ENCODE data around the gene ZNF474. TPM values are rescaled to one million over a fixed set of nuclear protein-coding genes. Genes with fewer than 3 reads are reported as not detected.

Gene ZNF474
- total RNA-seq, 1 experiment from 2014 or later: not detected

- TF ChIP-seq, protein P1, sequence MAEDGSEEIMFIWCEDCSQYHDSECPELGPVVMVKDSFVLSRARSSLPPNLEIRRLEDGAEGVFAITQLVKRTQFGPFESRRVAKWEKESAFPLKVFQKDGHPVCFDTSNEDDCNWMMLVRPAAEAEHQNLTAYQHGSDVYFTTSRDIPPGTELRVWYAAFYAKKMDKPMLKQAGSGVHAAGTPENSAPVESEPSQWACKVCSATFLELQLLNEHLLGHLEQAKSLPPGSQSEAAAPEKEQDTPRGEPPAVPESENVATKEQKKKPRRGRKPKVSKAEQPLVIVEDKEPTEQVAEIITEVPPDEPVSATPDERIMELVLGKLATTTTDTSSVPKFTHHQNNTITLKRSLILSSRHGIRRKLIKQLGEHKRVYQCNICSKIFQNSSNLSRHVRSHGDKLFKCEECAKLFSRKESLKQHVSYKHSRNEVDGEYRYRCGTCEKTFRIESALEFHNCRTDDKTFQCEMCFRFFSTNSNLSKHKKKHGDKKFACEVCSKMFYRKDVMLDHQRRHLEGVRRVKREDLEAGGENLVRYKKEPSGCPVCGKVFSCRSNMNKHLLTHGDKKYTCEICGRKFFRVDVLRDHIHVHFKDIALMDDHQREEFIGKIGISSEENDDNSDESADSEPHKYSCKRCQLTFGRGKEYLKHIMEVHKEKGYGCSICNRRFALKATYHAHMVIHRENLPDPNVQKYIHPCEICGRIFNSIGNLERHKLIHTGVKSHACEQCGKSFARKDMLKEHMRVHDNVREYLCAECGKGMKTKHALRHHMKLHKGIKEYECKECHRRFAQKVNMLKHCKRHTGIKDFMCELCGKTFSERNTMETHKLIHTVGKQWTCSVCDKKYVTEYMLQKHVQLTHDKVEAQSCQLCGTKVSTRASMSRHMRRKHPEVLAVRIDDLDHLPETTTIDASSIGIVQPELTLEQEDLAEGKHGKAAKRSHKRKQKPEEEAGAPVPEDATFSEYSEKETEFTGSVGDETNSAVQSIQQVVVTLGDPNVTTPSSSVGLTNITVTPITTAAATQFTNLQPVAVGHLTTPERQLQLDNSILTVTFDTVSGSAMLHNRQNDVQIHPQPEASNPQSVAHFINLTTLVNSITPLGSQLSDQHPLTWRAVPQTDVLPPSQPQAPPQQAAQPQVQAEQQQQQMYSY (CRISPR knock-in tag; IDR thresholded peaks at IDR 0.05): peak; percentile 50; the same call in 1 of the 2 replicates
Observed at GRCh38 chr5:122150215-122150614, 20.9 kb downstream of the ZNF474 start (continued).

DNA sequence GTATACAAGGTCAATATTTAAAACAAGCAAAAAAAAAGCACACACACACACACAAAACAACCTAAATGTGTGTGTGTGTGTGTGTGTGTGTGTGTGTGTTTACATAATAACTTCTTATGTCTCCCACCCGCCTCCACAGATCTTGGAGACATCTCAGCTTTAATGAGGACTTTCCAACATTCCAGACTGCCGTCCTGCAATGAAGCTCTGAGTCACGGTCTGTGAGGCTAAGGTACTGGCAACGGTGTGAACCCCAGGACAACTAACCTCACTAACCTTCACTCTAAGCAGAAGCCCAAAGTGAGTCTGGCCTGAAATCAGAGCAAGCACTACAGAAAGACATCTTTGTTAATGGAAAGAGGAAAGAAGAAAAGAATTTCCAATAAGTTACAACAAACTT, 22.3 kb downstream of the ZNF474 start:
- TF ChIP-seq CBFB (CRISPR knock-in tag; IDR thresholded peaks at IDR 0.05; ENCODE audit: low read depth): no peak
- TF ChIP-seq, protein P2, sequence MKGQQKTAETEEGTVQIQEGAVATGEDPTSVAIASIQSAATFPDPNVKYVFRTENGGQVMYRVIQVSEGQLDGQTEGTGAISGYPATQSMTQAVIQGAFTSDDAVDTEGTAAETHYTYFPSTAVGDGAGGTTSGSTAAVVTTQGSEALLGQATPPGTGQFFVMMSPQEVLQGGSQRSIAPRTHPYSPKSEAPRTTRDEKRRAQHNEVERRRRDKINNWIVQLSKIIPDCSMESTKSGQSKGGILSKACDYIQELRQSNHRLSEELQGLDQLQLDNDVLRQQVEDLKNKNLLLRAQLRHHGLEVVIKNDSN (CRISPR knock-in tag; IDR thresholded peaks at IDR 0.05): no peak
- TF ChIP-seq NR1H2 (CRISPR knock-in tag; IDR thresholded peaks at IDR 0.05): no peak
- TF ChIP-seq, protein P3, sequence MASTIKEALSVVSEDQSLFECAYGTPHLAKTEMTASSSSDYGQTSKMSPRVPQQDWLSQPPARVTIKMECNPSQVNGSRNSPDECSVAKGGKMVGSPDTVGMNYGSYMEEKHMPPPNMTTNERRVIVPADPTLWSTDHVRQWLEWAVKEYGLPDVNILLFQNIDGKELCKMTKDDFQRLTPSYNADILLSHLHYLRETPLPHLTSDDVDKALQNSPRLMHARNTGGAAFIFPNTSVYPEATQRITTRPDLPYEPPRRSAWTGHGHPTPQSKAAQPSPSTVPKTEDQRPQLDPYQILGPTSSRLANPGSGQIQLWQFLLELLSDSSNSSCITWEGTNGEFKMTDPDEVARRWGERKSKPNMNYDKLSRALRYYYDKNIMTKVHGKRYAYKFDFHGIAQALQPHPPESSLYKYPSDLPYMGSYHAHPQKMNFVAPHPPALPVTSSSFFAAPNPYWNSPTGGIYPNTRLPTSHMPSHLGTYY (CRISPR knock-in tag; IDR thresholded peaks at IDR 0.05): no peak
- ChIA-PET CTCF (interaction anchor here (1.4 to 1.6 kb wide), 2 partner anchors 50 to 60 kb away, joined by 4 to 5 read pairs; no protein-coding TSS in a partner anchor), POLR2A (no interaction called here)
- no peaks in the 10 kb centered on the region for H3K36me3 Mint-ChIP-seq
- H3K9me3 Mint-ChIP-seq: no peaks in the 10 kb centered on the region
- no peak overlapping the region for H3K27ac Mint-ChIP-seq
- no peak for ATAC-seq
- DNase-seq (ENCODE audit: low spot score): no peak
- H3K4me3 Mint-ChIP-seq: no peak overlapping the region
- H3K4me1 Mint-ChIP-seq: no peaks in the 10 kb centered on the region
- H3K27me3 Mint-ChIP-seq (ENCODE audit: low read depth): no peaks in the 10 kb centered on the region

DNA sequence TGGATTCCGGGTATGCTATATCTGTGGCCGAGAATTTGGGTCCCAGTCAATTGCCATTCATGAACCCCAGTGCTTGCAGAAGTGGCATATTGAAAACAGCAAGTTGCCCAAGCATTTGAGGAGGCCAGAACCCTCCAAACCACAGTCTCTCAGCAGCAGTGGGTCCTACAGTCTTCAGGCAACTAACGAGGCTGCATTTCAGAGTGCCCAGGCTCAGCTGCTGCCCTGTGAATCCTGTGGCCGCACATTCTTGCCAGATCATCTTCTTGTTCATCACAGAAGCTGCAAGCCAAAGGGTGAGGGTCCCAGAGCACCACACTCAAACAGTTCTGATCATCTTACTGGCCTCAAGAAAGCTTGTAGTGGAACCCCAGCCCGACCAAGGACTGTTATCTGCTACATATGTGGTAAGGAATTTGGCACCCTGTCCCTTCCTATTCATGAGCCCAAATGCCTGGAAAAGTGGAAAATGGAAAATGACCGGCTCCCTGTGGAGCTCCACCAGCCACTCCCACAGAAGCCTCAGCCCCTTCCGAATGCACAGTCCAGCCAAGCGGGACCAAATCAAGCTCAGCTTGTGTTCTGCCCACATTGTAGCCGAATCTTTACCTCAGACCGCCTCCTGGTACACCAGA, 23.0 kb downstream of the ZNF474 start:
- no peaks in the 10 kb centered on the region for H3K27me3 Mint-ChIP-seq (ENCODE audit: low read depth)
- H3K9me3 Mint-ChIP-seq: no peaks in the 10 kb centered on the region
- ATAC-seq (no peak), DNase-seq (ENCODE audit: low spot score) (no peak)
- CTCF ChIA-PET: interaction anchor here (1.4 to 1.6 kb wide), 2 partner anchors 50 to 60 kb away, joined by 4 to 5 read pairs; no protein-coding TSS in a partner anchor
- no peak overlapping the region for H3K27ac Mint-ChIP-seq
- H3K4me1 Mint-ChIP-seq: no peaks in the 10 kb centered on the region
- TF ChIP-seq, protein P4, sequence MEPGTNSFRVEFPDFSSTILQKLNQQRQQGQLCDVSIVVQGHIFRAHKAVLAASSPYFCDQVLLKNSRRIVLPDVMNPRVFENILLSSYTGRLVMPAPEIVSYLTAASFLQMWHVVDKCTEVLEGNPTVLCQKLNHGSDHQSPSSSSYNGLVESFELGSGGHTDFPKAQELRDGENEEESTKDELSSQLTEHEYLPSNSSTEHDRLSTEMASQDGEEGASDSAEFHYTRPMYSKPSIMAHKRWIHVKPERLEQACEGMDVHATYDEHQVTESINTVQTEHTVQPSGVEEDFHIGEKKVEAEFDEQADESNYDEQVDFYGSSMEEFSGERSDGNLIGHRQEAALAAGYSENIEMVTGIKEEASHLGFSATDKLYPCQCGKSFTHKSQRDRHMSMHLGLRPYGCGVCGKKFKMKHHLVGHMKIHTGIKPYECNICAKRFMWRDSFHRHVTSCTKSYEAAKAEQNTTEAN (CRISPR knock-in tag; IDR thresholded peaks at IDR 0.05): no peak
- TF ChIP-seq ZNF416 (CRISPR knock-in tag; IDR thresholded peaks at IDR 0.05) (no peak), OVOL2 (CRISPR knock-in tag; IDR thresholded peaks at IDR 0.05; ENCODE audit: borderline replicate concordance) (no peak), ZNF671 (CRISPR knock-in tag; IDR thresholded peaks at IDR 0.05) (no peak), NFATC4 (CRISPR knock-in tag; IDR thresholded peaks at IDR 0.05) (no peak)
- POLR2A ChIA-PET: interaction anchor here (0.6 kb wide), 1 partner anchor 632 kb away, joined by 3 read pairs; no protein-coding TSS in a partner anchor
- no peak overlapping the region for H3K4me3 Mint-ChIP-seq
- no peaks in the 10 kb centered on the region for H3K36me3 Mint-ChIP-seq

GRCh38 chr5:122153230-122153629, 23.9 kb downstream of the ZNF474 start:
- Mint-ChIP-seq H3K27me3 (ENCODE audit: low read depth) (no peaks in the 10 kb centered on the region), H3K4me3 (no peak overlapping the region), H3K9me3 (no peaks in the 10 kb centered on the region), H3K36me3 (no peaks in the 10 kb centered on the region), H3K27ac (no peak overlapping the region), H3K4me1 (no peaks in the 10 kb centered on the region)
- DNase-seq (ENCODE audit: low spot score) (no peak), ATAC-seq (no peak)
- TF ChIP-seq CBFB (CRISPR knock-in tag; IDR thresholded peaks at IDR 0.05; ENCODE audit: low read depth): no peak
- TF ChIP-seq SOX15 (CRISPR knock-in tag; IDR thresholded peaks at IDR 0.05): no peak
- TF ChIP-seq FOXJ3 (CRISPR knock-in tag; IDR thresholded peaks at IDR 0.05; ENCODE audit: borderline replicate concordance): no peak
- TF ChIP-seq HMGA2 (CRISPR knock-in tag; IDR thresholded peaks at IDR 0.05): no peak
- no peak for TF ChIP-seq RORB (CRISPR knock-in tag; IDR thresholded peaks at IDR 0.05)
- no peak for TF ChIP-seq ZNF671 (CRISPR knock-in tag; IDR thresholded peaks at IDR 0.05)
- no peak for TF ChIP-seq MLX (CRISPR knock-in tag; IDR thresholded peaks at IDR 0.05)
- no peak for TF ChIP-seq ZNF138 (CRISPR knock-in tag; conservative IDR thresholded peaks at IDR 0.05)
- no peak for TF ChIP-seq PREB (CRISPR knock-in tag; IDR thresholded peaks at IDR 0.05; ENCODE audit: borderline replicate concordance)
- ChIA-PET CTCF (interaction anchor here (1.6 kb wide), 1 partner anchor 51 kb away, joined by 4 read pairs; no protein-coding TSS in a partner anchor), POLR2A (no interaction called here)

All from WTC11 (cell line).